ENCODE data around the gene SERINC3.

DNA sequence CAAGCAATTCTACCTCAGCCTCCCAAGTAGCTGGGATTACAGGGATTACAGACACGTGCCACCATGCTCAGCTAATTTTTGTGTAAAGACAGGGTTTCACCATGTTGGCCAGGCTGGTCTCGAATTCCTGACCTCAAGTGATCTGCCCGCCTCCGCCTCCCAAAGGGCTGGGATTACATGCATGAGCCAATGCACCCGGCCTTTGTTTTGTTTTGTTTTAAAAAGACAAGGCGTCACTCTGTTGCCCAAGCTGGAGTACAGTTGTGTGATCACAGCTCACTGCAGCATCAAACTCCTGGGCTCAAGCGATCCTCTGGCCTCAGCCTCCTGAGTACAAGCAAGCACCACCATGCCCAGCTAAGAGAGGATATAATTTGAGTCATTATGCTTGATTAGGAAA lies 5.4 kb downstream of the SERINC3 start:
- no peak for TF ChIP-seq EZH2 (IDR thresholded peaks at IDR 0.05; ENCODE audit: borderline replicate concordance)
- TF ChIP-seq, protein P1, sequence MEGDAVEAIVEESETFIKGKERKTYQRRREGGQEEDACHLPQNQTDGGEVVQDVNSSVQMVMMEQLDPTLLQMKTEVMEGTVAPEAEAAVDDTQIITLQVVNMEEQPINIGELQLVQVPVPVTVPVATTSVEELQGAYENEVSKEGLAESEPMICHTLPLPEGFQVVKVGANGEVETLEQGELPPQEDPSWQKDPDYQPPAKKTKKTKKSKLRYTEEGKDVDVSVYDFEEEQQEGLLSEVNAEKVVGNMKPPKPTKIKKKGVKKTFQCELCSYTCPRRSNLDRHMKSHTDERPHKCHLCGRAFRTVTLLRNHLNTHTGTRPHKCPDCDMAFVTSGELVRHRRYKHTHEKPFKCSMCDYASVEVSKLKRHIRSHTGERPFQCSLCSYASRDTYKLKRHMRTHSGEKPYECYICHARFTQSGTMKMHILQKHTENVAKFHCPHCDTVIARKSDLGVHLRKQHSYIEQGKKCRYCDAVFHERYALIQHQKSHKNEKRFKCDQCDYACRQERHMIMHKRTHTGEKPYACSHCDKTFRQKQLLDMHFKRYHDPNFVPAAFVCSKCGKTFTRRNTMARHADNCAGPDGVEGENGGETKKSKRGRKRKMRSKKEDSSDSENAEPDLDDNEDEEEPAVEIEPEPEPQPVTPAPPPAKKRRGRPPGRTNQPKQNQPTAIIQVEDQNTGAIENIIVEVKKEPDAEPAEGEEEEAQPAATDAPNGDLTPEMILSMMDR (IDR thresholded peaks at IDR 0.05; ENCODE audit: poor library complexity), result no peak
- TF ChIP-seq EZH2phosphoT487 (IDR thresholded peaks at IDR 0.05; ENCODE audit: low read depth, severe bottlenecking, unreplicated experiment), result no peak
